Hepatocyte (in vitro differentiated cells): Measurements from ENCODE around the gene PDGFRB. TPM values are rescaled to one million over a fixed set of nuclear protein-coding genes. Genes with fewer than 3 reads are reported as not detected.
"Not testable (repeated sequence)": the region's sequence is repeated elsewhere in the genome, so short reads cannot be mapped to it uniquely, and the experiment has no call there.

ENCODE experiments used
- DNase-seq: peaks from one replicate; pipeline ENCODE4 v3.0.0-alpha.2; 2016; ENCODE audit warnings: low spot score
- H2AFZ ChIP-seq: fragments of 200-600 bp; sonication (generic); 2 replicates; pipeline ENCODE4 v1.6.0; 2016; ENCODE audit warnings: antibody characterized with exemption, mild to moderate bottlenecking
- H3K27ac ChIP-seq: fragments of 200-600 bp; sonication (generic); 2 replicates; pipeline ENCODE4 v1.5.1; 2016; ENCODE audit warnings: mild to moderate bottlenecking
- H3K27me3 ChIP-seq: fragments of 200-600 bp; sonication (generic); 2 replicates; pipeline ENCODE4 v1.6.1; 2016
- H3K36me3 ChIP-seq: fragments of 200-600 bp; sonication (generic); replicated peaks from 2 replicates; pipeline ENCODE4 v1.5.1; 2016; ENCODE audit warnings: low read depth; ENCODE audit not compliant: insufficient read depth
- H3K4me1 ChIP-seq: fragments of 200-600 bp; sonication (generic); 2 replicates; pipeline ENCODE4 v1.5.1; 2016; ENCODE audit warnings: mild to moderate bottlenecking, moderate library complexity; ENCODE audit not compliant: insufficient read depth
- H3K4me2 ChIP-seq: fragments of 200-600 bp; sonication (generic); 2 replicates; pipeline ENCODE4 v1.6.0; 2016
- H3K4me3 ChIP-seq: fragments of 200-600 bp; sonication (generic); 2 replicates; pipeline ENCODE4 v1.5.1; 2016; ENCODE audit warnings: mild to moderate bottlenecking
- H3K79me2 ChIP-seq: fragments of 200-600 bp; sonication (generic); 2 replicates; pipeline ENCODE4 v1.6.0; 2017; ENCODE audit warnings: mild to moderate bottlenecking
- H3K9me2 ChIP-seq: fragments of 200-600 bp; sonication (generic); replicated peaks from 2 replicates; pipeline ENCODE4 v1.6.0; 2017; ENCODE audit warnings: mild to moderate bottlenecking; ENCODE audit not compliant: insufficient read depth
- H3K9me3 ChIP-seq: fragments of 200-600 bp; sonication (generic); 2 replicates; pipeline ENCODE4 v1.5.1; 2016; ENCODE audit warnings: low read depth, mild to moderate bottlenecking
- H4K20me1 ChIP-seq: fragments of 200-600 bp; sonication (generic); 2 replicates; pipeline ENCODE4 v1.6.0; 2016; ENCODE audit warnings: mild to moderate bottlenecking; ENCODE audit not compliant: insufficient read depth, poor library complexity, severe bottlenecking
- CTCF ChIP-seq: fragments of 200-600 bp; sonication (generic); IDR thresholded peaks from 2 replicates; pipeline ENCODE4 v1.5.1; 2016; ENCODE audit warnings: antibody characterized with exemption, mild to moderate bottlenecking; ENCODE audit not compliant: poor library complexity
- EZH2 ChIP-seq: fragments of 200-600 bp; sonication (generic); IDR thresholded peaks from 2 replicates; pipeline ENCODE4 v1.6.1; 2016; ENCODE audit warnings: antibody characterized with exemption, mild to moderate bottlenecking, borderline replicate concordance
- EZH2phosphoT487 ChIP-seq: fragments of 200-600 bp; sonication (generic); IDR thresholded peaks from one replicate; pipeline ENCODE4 v1.6.1; 2018; ENCODE audit warnings: antibody characterized with exemption, mild to moderate bottlenecking, low read depth, moderate library complexity; ENCODE audit not compliant: unreplicated experiment, severe bottlenecking
- WGBS: methylation state at CpG from one replicate; pipeline ENCODE4 v1.1.6; 2016; ENCODE audit warnings: low lambda C conversion rate; ENCODE audit errors: missing lambda C conversion rate; 5-methylcytosine and 5-hydroxymethylcytosine counted together
- polyA plus RNA-seq: library from polyadenylated mRNA; unstranded; fragments of >200 nt; fragmentation: Nextera tagmentation; extraction: Ambion mirVana; gene quantifications from 2 replicates; pipeline ENCODE4 v1.2.1, GENCODE V29; 2016
- total RNA-seq: library from RNA; depleted of rRNA; stranded (reverse); fragments of >200 nt; gene quantifications from 2 replicates; pipeline ENCODE4 v1.2.3, GENCODE V29; 2014

The PDGFRB gene
- total and polyA plus RNA-seq, 2 experiments from 2014 or later = 55.1 to 55.2 TPM

GRCh38 chr5:150085950-150086715, 69.5 kb downstream of the PDGFRB start, which contains the start of gene CSF1R:
TSS of gene CSF1R (minus strand) at chr5:150086554. CDS start at chr5:150086427, 127 bp downstream.
- Histone ChIP-seq H3K4me1 (peaks cover 5% of the 10 kb centered on the region), H2AFZ (no peak within 1 kb of the TSS), H4K20me1 (no peaks in the 10 kb centered on the region), H3K9me2 (no peaks in the 10 kb centered on the region), H3K36me3 (no peaks in the 10 kb centered on the region), H3K27ac (no peak within 1 kb of the TSS), H3K79me2 (no peaks in the 10 kb centered on the region), H3K4me2 (no peak within 1 kb of the TSS), H3K4me3 (no peak within 1 kb of the TSS), H3K27me3 (no peaks in the 10 kb centered on the region), H3K9me3 (no peaks in the 10 kb centered on the region)
- TF ChIP-seq EZH2 (no peak), CTCF (no peak), EZH2phosphoT487 (no peak)
- no peak for DNase-seq
- 95% methylated on average over 9 of the region's 9 CpGs for WGBS

DNA sequence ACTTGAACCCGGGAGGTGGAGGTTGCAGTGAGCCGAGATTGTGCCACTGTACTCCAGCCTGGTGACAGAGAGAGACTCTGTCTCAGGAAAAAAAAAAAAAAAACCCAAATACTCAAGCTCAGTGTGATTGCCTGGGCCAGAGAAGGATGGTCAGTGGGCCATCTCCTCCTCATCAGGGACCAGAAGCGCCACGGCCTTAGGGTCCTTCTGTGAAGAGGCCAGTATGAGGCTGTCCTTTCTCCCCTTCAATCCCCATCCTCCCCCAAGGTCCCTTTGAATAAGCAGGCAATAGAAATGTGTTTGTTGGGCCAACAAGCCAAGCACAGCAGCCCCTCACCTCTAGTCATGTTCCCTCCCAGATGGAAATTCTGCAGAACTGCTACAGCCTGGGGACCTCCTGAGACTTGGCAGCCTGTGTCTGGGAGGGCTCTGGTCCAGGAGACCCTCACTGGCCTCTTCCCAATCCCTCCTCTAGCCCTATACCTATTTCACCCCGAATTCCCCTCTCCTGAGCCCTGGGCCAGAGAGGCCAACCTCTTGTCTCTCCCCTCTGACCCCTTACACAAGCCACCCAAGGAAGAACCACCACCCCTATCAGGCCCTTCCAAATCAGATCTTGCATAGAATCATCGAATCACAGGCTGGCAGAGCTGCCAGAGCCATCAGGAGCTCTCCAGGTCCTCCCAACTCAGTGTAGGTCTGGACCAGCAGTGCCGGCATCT, 70.3 kb downstream of the PDGFRB start:
- no peaks in the 10 kb centered on the region for H3K79me2 ChIP-seq
- no peaks in the 10 kb centered on the region for H3K9me3 ChIP-seq
- 96% methylated on average over 7 of the region's 7 CpGs for WGBS
- H3K27me3 ChIP-seq = no peaks in the 10 kb centered on the region
- no peak overlapping the region for H2AFZ ChIP-seq
- H3K36me3 ChIP-seq = no peaks in the 10 kb centered on the region
- H3K27ac ChIP-seq = no peak overlapping the region
- H3K4me2 ChIP-seq = no peak overlapping the region
- peaks cover 5% of the 10 kb centered on the region for H3K4me1 ChIP-seq
- TF ChIP-seq EZH2phosphoT487 = no peak
- no peak for TF ChIP-seq EZH2
- no peak for TF ChIP-seq CTCF
- H3K9me2 ChIP-seq = no peaks in the 10 kb centered on the region
- H4K20me1 ChIP-seq = no peaks in the 10 kb centered on the region
- no peak overlapping the region for H3K4me3 ChIP-seq
- no peak for DNase-seq

- not testable (repeated sequence) for H3K79me2 ChIP-seq, H3K27me3 ChIP-seq, H3K4me1 ChIP-seq, H2AFZ ChIP-seq, H3K27ac ChIP-seq, H4K20me1 ChIP-seq, H3K9me2 ChIP-seq, H3K36me3 ChIP-seq, H3K9me3 ChIP-seq, DNase-seq, H3K4me3 ChIP-seq, H3K4me2 ChIP-seq
- WGBS = 95% methylated on average over 6 of the region's 6 CpGs
Observed at GRCh38 chr5:150084754-150085153, 70.9 kb downstream of the PDGFRB start.

GRCh38 chr5:150082889-150083288, 72.8 kb downstream of the PDGFRB start:
- Histone ChIP-seq H3K9me2 (no peaks in the 10 kb centered on the region), H3K4me2 (no peak overlapping the region), H2AFZ (no peak overlapping the region), H4K20me1 (no peaks in the 10 kb centered on the region), H3K4me1 (peaks cover 5% of the 10 kb centered on the region), H3K27me3 (no peaks in the 10 kb centered on the region), H3K79me2 (no peaks in the 10 kb centered on the region), H3K4me3 (no peak overlapping the region), H3K27ac (no peak overlapping the region), H3K36me3 (no peaks in the 10 kb centered on the region), H3K9me3 (no peaks in the 10 kb centered on the region)
- no peak for DNase-seq
- TF ChIP-seq CTCF (no peak), EZH2 (no peak), EZH2phosphoT487 (no peak)
- WGBS = 79% methylated on average over 6 of the region's 6 CpGs
